GM19328 (cell line): ENCODE results near the gene OXT.
"Not testable (repeated sequence)": the region's sequence is repeated elsewhere in the genome, so short reads cannot be mapped to it uniquely, and the experiment has no call there.

ENCODE experiments used
- ATAC-seq: cut with Tn5 transposase; IDR thresholded peaks from one replicate; pipeline ENCODE4 v1.9.1; 2021; ENCODE audit warnings: mild to moderate bottlenecking, moderate library complexity; ENCODE audit not compliant: unreplicated experiment

Gene OXT

DNA sequence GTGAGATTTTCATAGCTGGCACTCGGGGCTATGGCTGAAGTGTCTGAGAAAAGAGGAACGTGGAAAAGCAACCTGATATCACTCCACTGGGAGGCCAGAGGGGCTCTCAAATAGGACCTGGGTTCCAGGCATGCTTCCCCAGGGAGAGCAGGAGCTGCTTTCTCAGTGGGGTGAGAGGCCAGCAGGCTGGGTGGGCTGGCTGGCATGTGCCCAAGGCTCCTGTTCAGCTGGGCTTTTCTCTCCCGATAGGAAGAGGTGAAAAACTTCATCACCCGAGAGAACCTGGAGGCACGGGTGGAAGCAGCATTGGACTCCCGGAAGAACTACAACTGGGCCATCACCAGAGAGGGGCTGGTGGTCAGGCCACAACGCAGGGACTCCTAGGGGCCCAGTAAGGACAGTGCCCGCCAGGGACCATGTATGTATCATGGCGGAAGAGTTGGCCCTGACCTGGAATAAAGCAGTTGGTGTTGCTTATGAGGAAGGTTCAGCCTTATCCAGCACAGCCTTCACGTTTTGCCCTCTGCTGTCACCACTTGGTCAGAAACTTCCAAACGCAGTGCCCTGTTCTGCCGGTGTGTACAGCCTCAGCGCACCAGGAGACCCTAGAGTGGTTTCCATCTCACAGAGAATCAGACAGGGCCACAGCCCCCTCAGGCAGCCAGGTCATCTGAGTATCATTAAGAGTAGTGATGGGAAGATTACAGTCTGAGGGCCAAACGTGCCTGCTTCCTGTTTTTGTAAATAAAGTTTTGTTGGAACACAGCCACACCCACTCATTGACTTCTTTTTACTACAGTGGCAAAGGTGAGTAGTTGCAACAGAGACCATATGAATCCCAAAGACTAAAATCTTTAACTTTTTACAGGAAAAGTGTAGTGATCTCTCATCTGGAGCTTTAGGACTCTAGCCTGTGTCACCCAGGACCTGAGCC, 23.7 kb upstream of the OXT start:
- no peak for ATAC-seq

DNA sequence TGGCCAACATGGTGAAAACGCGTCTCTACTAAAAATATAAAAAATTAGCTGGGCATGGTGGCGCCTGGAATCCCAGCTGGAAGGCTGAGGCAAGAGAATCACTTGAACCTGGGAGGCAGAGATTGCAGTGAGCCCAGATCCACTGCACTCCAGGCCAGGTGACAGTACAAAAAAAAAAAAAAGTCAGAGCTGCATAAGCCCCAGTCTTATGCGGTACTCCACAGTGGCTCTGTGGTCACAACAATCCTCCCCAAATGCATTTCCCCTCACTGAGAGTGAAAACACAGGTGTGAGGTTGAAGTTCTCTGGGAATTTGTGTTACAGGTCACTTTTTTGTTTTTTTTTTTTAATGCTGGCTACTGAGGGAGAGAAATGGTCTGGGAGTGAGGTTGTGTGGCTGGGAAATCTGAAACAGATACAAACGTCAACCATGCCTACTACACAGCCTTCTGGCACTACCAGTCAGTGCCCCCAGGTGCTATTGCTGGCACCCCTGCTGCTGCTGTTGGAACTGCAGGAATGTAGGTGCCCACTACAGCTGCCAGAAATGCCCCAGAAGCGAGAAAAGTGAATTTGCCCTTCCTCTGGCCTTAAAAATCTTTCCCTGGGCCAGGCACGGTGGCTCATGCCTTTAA, 19.9 kb upstream of the OXT start:
- no peak for ATAC-seq

DNA sequence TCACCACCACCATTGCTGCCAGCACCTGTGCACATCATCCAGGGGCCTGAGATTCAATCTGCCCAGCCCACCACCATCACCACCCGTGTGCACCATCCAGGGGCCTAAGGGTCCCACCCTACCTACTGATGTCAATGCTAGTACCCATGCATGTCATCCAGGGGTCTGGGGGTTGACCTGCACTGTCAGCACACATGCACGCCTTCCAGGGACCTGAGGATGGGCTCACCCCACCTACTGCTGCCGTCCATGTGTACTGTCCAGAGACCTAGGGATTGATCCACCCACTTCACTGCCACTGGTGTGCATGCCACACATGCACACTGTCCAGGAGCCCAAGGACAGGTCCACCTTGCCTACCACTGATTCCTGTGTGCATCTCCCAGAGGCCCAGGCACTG, 11.9 kb upstream of the OXT start:
- no peak for ATAC-seq

DNA sequence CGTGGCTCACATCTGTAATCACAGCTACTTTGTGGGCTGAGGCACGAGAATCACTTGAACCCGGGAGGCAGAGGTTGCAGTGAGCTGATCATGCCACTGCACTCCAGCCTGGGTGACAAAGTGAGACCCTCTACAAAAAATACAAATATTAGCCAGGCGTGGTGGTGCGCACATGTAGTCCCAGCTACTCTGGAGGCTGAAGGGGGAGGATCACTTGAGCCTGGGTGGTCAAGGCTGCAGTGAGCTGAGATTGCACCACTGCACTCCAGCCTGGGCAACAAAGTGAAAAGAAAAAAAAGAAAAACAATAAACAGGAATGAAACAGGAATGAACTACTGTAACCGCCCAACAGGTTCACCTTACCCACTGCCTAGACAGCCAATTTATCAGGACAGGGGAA, 7.3 kb upstream of the OXT start:
- ATAC-seq = not testable (repeated sequence)

DNA sequence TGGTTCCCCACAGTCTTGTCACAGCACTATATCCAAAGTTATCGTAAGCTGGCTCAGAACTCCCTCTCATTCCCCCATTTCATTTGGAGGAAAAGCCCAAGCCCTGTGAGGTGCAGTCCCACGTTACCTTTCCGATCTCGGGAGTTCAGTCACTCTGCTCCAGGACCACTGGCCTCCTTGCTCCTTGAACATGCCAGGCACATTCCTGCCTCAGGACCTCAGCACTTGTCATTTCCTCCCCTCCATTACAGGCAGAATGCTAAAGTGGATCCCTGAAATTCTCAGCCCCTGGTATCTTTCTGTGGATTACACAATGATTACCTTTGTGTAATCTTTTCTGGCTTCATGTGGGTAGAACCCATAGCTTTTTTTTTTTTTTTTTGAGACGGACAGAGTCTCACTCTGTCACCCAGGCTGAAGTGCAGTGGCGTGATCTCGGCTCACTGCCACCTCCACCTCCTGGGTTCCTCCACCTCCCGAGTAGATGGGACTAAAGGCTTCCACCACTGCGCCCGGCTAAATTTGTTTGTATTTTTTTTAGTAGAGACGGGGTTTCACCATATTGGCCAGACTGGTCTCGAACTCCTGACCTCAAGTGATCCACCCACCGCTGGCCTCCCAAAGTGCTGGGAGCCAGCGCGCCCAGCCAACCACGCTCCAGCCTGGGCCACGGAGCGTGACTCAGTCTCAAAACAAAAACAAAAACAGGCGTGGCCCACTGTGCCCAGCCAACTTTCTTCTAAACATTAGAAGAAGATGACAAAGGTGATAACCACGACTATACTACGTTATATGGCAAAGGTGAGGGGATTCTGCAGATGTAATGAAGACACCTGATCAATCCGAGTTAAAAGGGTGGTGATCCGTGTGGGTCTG, 4.0 kb upstream of the OXT start:
- no peak for ATAC-seq

DNA sequence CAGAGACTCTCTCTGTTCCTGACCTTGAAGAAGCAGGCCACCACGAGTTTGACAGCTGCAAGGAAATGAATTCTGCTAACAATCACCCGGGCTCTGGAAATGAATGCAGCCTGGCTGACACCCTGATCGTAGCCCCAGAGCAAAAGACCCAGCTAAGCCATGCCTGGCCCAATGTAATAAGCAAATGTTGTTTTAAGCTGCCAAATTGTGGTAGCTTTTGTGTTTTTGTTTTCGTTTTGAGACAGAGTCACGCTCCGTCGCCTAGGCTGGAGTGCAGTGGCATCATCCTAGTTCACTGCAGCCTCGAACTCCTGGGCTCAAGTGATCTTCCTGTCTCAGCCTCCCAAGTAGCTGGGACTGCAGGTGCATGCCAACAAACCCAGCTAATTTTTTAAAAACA, 3.3 kb upstream of the OXT start:
- no peak for ATAC-seq

DNA sequence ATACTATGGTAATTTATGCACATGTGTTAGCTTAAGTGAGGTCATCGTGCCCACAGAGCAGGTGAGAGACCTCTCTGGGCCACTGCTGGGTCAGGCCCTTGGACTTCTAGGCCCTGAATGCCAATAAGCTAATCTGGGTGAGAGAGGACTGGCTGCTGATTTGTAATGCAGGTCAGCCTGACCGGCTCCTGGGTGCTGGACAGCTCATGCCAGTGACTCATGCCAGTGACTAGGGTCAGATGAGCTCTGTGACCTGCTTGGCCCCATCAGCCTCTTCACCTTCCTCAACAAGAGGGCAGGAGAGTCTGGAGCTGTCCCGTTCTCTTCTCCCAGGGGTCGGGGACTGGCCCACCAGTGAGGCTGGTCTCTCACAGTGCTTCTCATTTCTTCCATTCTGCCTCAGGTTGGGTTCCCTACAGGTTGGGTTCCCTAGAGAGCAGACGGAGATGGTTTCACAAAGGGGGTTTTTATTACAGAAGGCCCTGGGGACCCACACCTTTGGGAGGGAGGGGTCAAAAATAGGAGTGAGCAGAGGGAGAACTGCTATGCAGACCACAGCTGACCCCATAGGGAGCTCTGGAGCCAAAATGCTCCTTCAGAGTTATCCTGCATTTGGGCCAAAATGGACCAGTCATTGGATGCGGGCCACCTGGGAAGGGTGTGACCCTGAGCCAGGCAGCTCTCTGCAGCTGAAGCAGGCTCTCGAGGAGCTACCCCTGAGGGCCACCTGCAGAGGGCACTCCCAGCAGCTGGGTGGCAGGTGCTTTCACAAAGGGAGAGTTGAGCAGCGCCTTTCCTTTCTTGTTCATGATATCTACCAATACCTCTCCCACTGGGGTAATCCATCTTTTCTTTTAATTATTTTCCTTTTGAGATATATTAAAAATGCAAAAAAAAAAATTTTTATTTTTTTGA, 2.2 kb upstream of the OXT start:
- ATAC-seq = no peak

DNA sequence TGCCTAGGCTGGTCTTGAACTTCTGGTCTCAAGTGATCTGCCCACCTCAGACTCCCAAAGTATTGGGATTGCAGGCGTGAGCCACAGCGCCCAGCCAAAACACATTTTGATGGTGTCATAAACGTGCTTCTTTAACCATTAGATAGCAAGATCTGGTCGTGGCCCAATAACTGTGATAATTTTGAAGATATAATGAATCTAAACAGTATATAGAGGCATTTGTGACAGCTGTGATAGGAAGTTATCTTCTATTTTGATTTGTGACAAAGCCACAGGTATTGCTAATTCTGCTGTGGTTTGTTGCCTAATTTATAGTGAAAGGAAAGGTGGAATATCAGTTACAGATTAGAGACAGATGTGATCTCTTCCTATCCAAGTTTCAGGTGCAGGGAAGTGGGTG, 695 bp upstream of the OXT start:
- no peak for ATAC-seq

DNA sequence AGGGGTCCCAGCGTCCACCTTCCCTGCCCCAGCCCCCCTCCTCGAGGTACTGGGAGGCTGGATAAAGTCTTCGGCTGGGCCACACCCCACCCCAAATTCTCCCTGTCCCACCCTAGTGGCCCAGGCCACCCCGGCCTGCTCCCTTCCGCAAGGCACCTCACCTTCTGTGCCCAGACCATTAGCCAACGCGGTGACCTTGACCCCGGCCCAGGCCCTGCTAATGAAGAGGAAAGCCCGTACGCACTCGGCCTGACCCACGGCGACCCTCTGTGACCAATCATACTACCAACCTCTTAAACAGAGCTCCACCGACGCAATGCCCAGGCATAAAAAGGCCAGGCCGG, 182 bp upstream of the OXT start:
- ATAC-seq = no peak

DNA sequence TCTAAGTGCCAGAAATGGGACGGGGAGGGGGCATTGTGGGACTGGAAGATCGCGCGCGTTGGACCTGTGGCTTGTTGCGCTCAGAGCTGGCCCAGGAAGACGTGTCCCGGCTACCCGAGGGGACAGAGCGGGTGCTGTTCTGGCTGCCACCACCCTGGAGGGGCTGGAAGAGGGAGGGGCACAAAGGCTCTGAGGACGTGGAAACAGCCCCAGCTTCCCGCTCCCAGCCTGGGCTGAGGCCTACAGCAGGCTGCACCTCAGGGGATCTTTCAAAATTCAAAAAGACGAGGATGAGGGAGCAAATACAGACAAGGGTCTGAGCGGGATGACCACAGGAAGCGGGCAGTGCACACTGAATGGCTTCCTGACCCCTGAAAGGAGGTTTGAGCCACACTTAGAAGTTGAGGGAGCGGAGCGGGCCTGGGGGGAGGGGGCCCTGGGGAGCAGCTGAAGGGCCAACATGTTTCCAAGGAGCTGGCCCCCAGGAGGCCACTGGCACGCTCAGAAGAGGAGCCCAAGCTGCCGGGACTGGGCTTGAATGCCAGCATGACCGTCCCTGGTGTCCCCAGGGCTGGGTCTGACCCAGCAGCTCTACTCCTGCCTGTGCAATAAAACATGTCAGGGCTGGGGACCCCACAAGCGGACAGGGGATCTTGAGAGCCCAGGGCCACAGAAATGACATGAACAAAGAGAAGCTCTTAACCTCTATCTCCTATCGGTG, 1.3 kb downstream of the OXT start:
- ATAC-seq = no peak

DNA sequence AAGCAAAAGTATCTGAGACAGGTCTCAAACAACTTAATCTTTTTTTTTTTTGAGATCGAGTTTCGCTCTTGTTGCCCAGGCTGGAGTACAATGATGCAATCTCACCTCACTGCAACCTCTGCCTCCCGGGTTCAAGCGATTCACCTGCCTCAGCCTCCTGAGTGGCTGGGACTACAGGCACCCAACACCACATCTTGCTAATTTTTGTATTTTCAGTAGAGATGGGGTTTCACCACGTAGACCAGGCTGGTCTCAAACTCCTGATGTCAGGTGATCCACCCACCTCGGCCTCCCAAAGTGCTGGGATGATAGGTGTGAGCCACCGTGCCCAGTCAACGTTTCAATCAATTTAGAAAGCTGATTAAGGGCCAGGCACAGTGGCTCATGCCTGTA, 1.8 kb downstream of the OXT start:
- ATAC-seq = not testable (repeated sequence)

DNA sequence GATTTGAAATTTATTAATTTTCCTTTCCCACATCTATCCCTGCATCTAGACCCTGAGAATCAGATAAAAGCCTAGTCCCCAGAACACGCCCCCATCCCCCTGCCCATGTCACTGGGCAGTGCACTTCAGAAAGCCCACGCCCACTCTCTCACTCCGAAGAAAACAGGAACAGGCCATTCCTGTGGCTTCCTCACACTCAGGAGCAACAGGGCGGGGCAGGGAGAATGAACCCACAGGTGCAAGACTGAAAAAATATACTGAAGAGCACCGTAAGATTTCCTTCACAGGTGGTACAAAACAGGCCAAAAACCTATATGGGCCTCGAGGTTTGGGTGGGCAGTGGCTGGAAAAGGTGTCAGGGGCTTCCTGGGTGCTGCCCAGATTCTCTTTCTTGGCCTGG, 3.4 kb downstream of the OXT start:
- ATAC-seq = no peak

DNA sequence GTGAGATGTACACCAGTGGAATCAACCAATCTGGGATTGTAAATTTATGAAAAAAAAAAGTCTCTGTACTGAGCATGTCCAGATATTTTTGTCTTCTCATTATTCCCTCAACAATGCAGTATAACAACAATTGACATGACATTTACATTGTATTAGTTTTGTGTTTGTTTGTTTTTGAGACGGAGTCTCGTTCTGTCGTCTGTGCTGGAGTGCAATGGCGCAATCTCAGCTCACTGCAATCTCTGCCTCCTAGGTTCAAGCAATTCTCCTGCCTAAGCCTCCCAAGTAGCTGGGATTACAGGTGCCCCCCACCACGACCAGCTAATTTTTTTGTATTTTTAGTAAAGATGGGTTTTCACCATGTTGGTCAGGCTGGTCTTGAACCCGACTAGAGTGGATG, 3.9 kb downstream of the OXT start:
- not testable (repeated sequence) for ATAC-seq

DNA sequence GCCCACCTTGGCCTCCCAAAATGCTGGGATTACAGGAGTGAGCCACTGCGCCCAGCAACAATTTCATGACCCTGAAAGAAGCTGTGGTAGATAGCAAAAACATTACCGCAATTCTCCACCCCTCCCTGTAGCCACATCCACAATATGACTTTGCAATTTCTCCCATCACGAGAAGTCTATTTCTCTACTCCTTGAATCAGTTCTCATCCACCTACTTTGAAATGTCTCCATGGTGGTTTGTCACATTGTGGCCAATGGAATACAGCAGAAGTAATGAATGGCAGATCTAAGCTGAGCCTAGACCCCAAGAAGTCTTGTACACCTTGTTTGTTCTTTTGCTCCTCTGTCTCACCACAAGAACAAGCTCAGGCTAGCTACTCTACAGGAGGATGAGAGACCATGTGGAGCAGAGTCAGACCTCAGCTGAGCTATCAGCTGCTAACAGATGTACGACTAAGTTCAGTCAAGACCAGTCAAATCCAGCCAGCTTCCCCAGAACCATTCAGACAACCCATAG, 6.3 kb downstream of the OXT start:
- no peak for ATAC-seq

DNA sequence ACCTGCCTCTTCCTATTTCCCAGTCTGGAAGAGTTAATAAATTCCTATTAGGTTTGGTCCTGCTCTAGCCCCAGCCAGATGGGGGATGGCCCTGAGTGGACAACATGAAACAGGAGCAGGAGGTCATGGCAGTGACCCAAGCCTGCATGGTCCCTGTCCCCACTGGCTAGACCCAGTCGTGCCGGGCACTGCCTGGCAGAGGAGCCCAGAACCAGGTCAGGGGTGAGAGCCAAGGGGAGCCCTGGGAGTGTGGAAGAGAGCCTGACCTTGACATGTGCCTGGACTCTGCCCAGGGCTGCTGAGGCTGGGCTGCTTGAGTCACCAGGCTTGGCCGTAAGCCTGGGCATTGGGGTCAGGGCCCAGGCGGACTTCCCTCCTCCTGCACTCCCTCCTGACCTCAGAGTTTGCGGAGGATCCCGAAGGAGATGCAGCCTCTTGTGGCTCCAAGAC, 9.5 kb downstream of the OXT start:
- no peak for ATAC-seq

DNA sequence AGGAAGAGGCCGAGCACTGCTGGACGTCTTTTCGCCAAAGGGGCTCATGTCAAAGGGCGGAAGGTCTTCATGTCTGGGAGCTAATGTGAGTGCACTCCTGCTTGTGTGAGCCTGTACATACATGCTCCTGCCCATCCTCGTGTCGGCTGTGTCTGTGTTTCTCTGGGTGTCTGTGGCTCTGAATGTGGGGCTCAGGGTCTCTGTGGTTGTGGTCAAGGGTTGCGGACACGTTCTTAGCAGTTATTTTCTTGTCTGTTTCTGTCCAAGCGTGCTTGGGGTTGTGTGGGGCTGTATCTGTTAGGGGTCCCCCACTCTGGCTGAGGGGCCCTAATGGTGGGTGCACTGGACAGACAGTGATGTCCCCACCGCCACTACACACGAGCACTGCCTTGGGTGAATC, 10.2 kb downstream of the OXT start:
- no peak for ATAC-seq

DNA sequence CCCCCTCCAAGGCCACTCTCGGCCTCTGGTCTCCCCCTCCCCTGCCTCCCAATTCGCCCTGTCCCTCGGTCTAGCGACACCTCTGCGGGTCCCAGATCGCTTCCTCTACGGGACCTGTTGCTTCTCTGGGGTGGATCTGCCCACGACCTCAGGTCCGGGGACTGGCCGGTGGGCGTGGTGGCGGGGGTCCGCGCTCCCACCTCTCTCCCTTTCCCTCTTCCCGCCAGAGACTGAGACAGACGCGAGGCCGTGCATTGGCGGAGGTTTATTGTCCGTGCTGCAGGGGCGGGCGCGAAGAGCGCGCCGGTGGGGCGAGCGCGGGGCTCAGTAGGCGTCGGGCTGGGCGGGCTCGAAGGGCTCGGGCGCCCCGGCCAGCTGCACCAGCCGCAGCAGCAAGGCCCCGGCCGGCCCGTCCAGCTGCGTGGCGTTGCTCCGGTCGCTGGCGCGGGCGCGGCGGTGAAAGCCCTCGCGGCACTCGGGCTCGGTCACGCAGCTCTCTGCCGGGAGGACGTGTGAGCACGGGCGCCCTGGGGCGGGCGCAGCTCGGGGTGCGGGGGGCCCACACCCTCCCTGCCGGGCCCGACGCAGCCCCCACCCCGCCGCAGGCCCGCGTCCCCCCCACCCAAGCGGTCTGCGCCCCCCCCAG, 11.0 kb downstream of the OXT start:
- no peak for ATAC-seq

DNA sequence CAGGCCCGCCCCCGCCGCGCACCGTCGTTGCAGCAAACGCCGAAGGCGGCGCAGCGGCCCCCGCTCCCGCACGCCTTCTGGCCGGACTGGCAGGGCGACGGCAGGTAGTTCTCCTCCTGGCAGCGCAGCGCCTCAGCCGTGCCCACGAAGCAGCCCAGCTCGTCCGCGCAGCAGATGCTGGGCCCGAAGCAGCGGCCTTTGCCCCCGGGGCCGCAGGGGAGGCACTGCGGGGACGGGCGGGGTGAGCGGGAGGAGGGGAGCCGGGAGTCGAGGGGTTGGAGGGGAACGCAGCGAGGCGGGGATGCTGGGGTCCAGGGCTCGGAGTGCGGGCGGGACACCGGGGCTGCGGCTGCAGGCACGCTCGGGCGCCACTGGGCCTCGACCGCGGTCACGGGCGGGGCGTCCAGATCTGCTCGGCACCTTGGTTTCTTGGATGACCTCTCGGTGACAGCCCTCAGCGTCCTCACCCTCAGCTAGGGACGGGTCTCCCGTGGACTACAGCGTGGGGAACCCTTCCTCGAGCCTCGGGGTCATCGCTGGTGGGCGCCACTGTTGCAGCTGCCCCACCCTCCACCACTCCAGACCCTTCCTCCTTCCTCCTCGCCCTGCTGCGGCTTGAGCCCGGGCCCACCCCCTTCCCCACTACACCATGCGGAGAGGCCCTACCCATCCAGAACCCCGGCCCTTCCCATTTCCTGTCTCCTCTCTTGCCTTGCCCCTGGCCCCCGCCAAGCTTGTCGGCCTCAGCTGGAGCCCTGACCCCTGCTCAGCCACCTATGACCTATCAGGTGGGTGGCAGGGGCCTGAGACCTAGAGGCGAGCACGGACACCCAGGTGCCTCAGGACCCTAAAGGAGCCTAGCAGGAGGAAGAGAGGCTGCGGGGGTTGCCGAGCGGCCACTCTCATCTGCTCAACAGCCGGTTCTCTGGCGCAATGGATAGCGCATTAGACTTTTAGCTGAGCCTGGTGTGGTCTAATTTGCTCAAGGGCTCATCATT, 11.8 kb downstream of the OXT start:
- no peak for ATAC-seq
